Measurements from ENCODE around the gene PPP1R16B.

PPP1R16B gene

DNA sequence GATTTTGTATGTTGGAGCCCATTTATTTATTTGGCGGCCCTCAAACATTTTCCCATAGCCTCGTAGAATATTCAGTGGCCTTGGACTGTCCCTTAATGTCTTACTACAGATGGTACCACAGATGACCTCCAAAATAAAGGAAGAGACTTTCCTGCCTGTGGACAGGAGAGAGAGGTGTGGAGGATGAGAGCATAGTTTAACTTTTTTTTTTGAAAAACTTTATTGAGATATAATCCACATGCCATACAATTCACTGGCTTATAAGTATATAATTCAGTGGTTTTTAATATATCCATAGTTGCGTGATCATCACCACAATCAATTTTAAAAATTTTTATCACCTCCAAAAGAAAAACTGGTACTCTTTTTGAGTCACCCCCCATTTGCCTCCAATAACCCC lies 4.6 kb upstream of the PPP1R16B start:
- H2AFZ ChIP-seq (ENCODE audit: low read length): no peak overlapping the region
- no CpG with 5 or more reads among the region's 3 CpGs for WGBS, 2 donors (ENCODE audit: extremely low coverage in 2 of 2, insufficient read length in 2 of 2, insufficient replicate concordance in 1 of 2)
- H3K14ac ChIP-seq (ENCODE audit: low read length): no peak overlapping the region
- H3K4ac ChIP-seq (ENCODE audit: low read length): no peak overlapping the region
- no peak overlapping the region for H3K4me2 ChIP-seq (ENCODE audit: insufficient read depth, low read length, poor library complexity, severe bottlenecking)
- peaks cover 11 to 16% of the 10 kb centered on the region in 2 donors for H3K4me1 ChIP-seq (ENCODE audit: control insufficient read depth in 2 of 2, insufficient read depth in 1 of 2, low read depth in 1 of 2, low read length in 2 of 2)
- no peak overlapping the region for H3K27ac ChIP-seq (replicated peaks; ENCODE audit: low read length)
- no peak overlapping the region for H3K23ac ChIP-seq (ENCODE audit: low read depth, low read length, poor library complexity)
- no peak overlapping the region for H2BK15ac ChIP-seq (ENCODE audit: low read length)
- no peak overlapping the region for H4K8ac ChIP-seq (ENCODE audit: low read depth, low read length)
- H3K36me3 ChIP-seq (replicated peaks in 1 of 2; ENCODE audit: control insufficient read depth in 2 of 2, insufficient read depth in 2 of 2, low read length in 2 of 2): no peaks in the 10 kb centered on the region
- H4K91ac ChIP-seq (ENCODE audit: low read depth, low read length, poor library complexity): no peak overlapping the region
- no peak for DNase-seq (ENCODE audit: low spot score)
- H3K4me3 ChIP-seq (ENCODE audit: low read length in 2 of 2): no peak overlapping the region
- H3K27me3 ChIP-seq (ENCODE audit: control insufficient read depth in 3 of 3, insufficient read depth in 3 of 3, low read depth in 1 of 3, low read length in 3 of 3): no peaks in the 10 kb centered on the region
- H3K9me3 ChIP-seq (replicated peaks in 1 of 2; ENCODE audit: control insufficient read depth in 2 of 2, insufficient read depth in 1 of 2, low read depth in 1 of 2, low read length in 2 of 2): no peaks in the 10 kb centered on the region
- H2BK12ac ChIP-seq (ENCODE audit: low read length): no peak overlapping the region
- no peak overlapping the region for H2BK5ac ChIP-seq (ENCODE audit: low read length)
- no peak overlapping the region for H2AK5ac ChIP-seq (ENCODE audit: low read depth, low read length)
- H3K18ac ChIP-seq (ENCODE audit: low read length): no peak overlapping the region
- H3K9ac ChIP-seq (ENCODE audit: low read depth, low read length, poor library complexity): no peak overlapping the region
- no peaks in the 10 kb centered on the region for H3K79me1 ChIP-seq (ENCODE audit: low read depth, low read length)
- no peak overlapping the region for H2BK120ac ChIP-seq (ENCODE audit: low read depth, low read length)

- no peak overlapping the region for H3K9ac ChIP-seq (ENCODE audit: low read depth, low read length, poor library complexity)
- no peak overlapping the region for H2BK15ac ChIP-seq (ENCODE audit: low read length)
- H3K27me3 ChIP-seq (ENCODE audit: control insufficient read depth in 3 of 3, insufficient read depth in 3 of 3, low read depth in 1 of 3, low read length in 3 of 3): peaks cover 0 to 17% (median 0%) of the 10 kb centered on the region in 3 experiments
- no peak overlapping the region for H3K18ac ChIP-seq (ENCODE audit: low read length)
- H4K8ac ChIP-seq (ENCODE audit: low read depth, low read length): no peak overlapping the region
- H4K91ac ChIP-seq (ENCODE audit: low read depth, low read length, poor library complexity): no peak overlapping the region
- peak overlapping the region; percentile 10 for H2AFZ ChIP-seq (ENCODE audit: low read length)
- no peak overlapping the region for H3K23ac ChIP-seq (ENCODE audit: low read depth, low read length, poor library complexity)
- H3K4me1 ChIP-seq (ENCODE audit: control insufficient read depth in 2 of 2, insufficient read depth in 1 of 2, low read depth in 1 of 2, low read length in 2 of 2): peaks cover 19 to 23% of the 10 kb centered on the region in 2 donors
- no peaks in the 10 kb centered on the region for H3K9me3 ChIP-seq (replicated peaks in 1 of 2; ENCODE audit: control insufficient read depth in 2 of 2, insufficient read depth in 1 of 2, low read depth in 1 of 2, low read length in 2 of 2)
- no peak overlapping the region for H3K4me2 ChIP-seq (ENCODE audit: insufficient read depth, low read length, poor library complexity, severe bottlenecking)
- no peaks in the 10 kb centered on the region for H3K36me3 ChIP-seq (replicated peaks in 1 of 2; ENCODE audit: control insufficient read depth in 2 of 2, insufficient read depth in 2 of 2, low read length in 2 of 2)
- no CpG with 5 or more reads among the region's 3 CpGs for WGBS, 2 donors (ENCODE audit: extremely low coverage in 2 of 2, insufficient read length in 2 of 2, insufficient replicate concordance in 1 of 2)
- no peak overlapping the region for H3K4me3 ChIP-seq (ENCODE audit: low read length in 2 of 2)
- no peak overlapping the region for H2BK5ac ChIP-seq (ENCODE audit: low read length)
- no peak for DNase-seq (ENCODE audit: low spot score)
- H2BK120ac ChIP-seq (ENCODE audit: low read depth, low read length): no peak overlapping the region
- no peak overlapping the region for H3K14ac ChIP-seq (ENCODE audit: low read length)
- H3K27ac ChIP-seq (replicated peaks; ENCODE audit: low read length): peak overlapping the region; percentile 73
- H3K4ac ChIP-seq (ENCODE audit: low read length): no peak overlapping the region
- H2AK5ac ChIP-seq (ENCODE audit: low read depth, low read length): no peak overlapping the region
- no peak overlapping the region for H2BK12ac ChIP-seq (ENCODE audit: low read length)
- no peaks in the 10 kb centered on the region for H3K79me1 ChIP-seq (ENCODE audit: low read depth, low read length)
Observed at GRCh38 chr20:38804221-38804620, 1.3 kb upstream of the PPP1R16B start.

GRCh38 chr20:38804682-38805501 lies 605 bp upstream of the PPP1R16B start:
- H3K14ac ChIP-seq (ENCODE audit: low read length): peak overlapping the region; percentile 60
- peak overlapping the region; percentile 55 for H3K9ac ChIP-seq (ENCODE audit: low read depth, low read length, poor library complexity)
- peak overlapping the region; percentile 78 for H2BK120ac ChIP-seq (ENCODE audit: low read depth, low read length)
- peak overlapping the region; percentile 94 for H3K27ac ChIP-seq (replicated peaks; ENCODE audit: low read length)
- H2BK15ac ChIP-seq (ENCODE audit: low read length): peak overlapping the region; percentile 96
- H3K4me3 ChIP-seq (ENCODE audit: low read length in 2 of 2): peak overlapping the region; percentile 3 to 71
- peaks cover 0 to 17% (median 0%) of the 10 kb centered on the region in 3 experiments for H3K27me3 ChIP-seq (ENCODE audit: control insufficient read depth in 3 of 3, insufficient read depth in 3 of 3, low read depth in 1 of 3, low read length in 3 of 3)
- H4K8ac ChIP-seq (ENCODE audit: low read depth, low read length): no peak overlapping the region
- H3K9me3 ChIP-seq (replicated peaks in 1 of 2; ENCODE audit: control insufficient read depth in 2 of 2, insufficient read depth in 1 of 2, low read depth in 1 of 2, low read length in 2 of 2): no peaks in the 10 kb centered on the region
- H4K91ac ChIP-seq (ENCODE audit: low read depth, low read length, poor library complexity): no peak overlapping the region
- WGBS, 2 donors (ENCODE audit: extremely low coverage in 2 of 2, insufficient read length in 2 of 2, insufficient replicate concordance in 1 of 2): no CpG with 5 or more reads among the region's 18 CpGs
- peak overlapping the region; percentile 99 for H3K18ac ChIP-seq (ENCODE audit: low read length)
- H2AK5ac ChIP-seq (ENCODE audit: low read depth, low read length): peak overlapping the region; percentile 85
- peak overlapping the region; percentile 97 for H2BK5ac ChIP-seq (ENCODE audit: low read length)
- DNase-seq (ENCODE audit: low spot score): peak; percentile 83
- no peaks in the 10 kb centered on the region for H3K36me3 ChIP-seq (replicated peaks in 1 of 2; ENCODE audit: control insufficient read depth in 2 of 2, insufficient read depth in 2 of 2, low read length in 2 of 2)
- peaks cover 22 to 23% of the 10 kb centered on the region in 2 donors for H3K4me1 ChIP-seq (ENCODE audit: control insufficient read depth in 2 of 2, insufficient read depth in 1 of 2, low read depth in 1 of 2, low read length in 2 of 2)
- H2BK12ac ChIP-seq (ENCODE audit: low read length): peak overlapping the region; percentile 97
- H2AFZ ChIP-seq (ENCODE audit: low read length): peak overlapping the region; percentile 96
- peak overlapping the region; percentile 43 for H3K23ac ChIP-seq (ENCODE audit: low read depth, low read length, poor library complexity)
- no peaks in the 10 kb centered on the region for H3K79me1 ChIP-seq (ENCODE audit: low read depth, low read length)
- peak overlapping the region; percentile 77 for H3K4ac ChIP-seq (ENCODE audit: low read length)
- H3K4me2 ChIP-seq (ENCODE audit: insufficient read depth, low read length, poor library complexity, severe bottlenecking): peak overlapping the region; percentile 98

All from neuronal stem cell (in vitro differentiated cells).